ENCODE measurements around the gene LHFPL2. TPM values are rescaled to one million over a fixed set of nuclear protein-coding genes. Genes with fewer than 3 reads are reported as not detected.
A peak's percentile ranks its signal among the peaks of the same experiment; 100 is the strongest.

LHFPL2 gene
- total and polyA plus RNA-seq, 2 of the 4 experiments (the other 2 are of a cell fraction): 6.5 to 11.3 TPM

DNA sequence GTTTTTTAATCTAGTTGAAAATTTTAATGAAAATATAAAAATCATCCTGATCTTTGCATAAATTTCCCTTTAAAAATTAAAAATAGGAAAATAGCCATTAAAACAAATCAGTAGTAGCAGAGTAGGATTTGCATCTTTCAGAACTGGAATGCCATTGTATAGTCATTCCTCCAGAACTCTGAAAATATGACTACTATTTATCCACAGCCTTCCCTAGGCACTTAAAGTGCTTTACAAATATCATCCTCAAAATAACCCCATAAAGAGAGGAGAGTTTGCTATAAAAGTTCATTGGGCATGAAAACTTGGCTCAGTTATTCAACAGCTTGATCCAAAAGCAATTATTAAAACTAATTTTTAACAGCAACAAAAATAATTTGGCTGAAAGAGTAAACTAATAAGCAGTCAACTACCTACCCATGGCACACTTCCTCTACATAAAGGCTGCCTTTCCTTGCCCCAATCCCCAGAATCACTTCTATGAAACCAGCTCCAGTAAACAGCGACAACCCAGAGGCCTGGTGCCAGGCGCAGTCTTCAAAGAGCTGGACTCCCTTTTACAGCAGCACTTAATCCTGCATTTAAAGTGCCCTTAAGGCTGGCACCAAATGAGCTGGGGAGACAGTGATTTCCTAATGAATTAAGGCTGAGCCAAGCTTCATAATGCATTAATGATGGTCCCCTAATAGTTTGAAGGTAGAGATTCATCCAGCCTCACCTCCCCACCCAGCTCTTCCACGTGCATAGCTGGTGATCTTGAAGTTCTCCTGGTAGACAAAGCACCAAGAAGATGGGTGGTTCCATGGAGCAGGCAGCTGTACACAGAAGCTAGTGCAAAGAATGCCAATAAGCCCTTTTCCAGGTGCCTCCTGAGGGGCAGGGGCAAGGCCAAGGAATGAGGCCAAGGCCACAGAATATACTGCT, 36.1 kb downstream of the LHFPL2 start:
- H3K18ac ChIP-seq (ENCODE audit: low read depth, low read length): 0 out of 2 replicates have a peak overlapping the region, but pooled peaks have one; percentile 10
- no peak overlapping the region for H2AK9ac ChIP-seq (replicated peaks; ENCODE audit: low read depth, low read length, poor library complexity)
- peaks cover 19% of the 10 kb centered on the region for H3K9me1 ChIP-seq (ENCODE audit: insufficient read depth, low read length)
- no peak overlapping the region for H4K8ac ChIP-seq (ENCODE audit: low read depth in 2 of 2, low read length in 2 of 2)
- POLR2A ChIA-PET (ENCODE audit: unreplicated experiment): no interaction called here
- no peak overlapping the region for H3K4me3 ChIP-seq (ENCODE audit: insufficient read depth, low read depth, low read length)
- intact Hi-C loops (cut with micrococcal nuclease): no loop called here
- no peaks in the 10 kb centered on the region for H3K27me3 ChIP-seq (ENCODE audit: control insufficient read depth, insufficient read depth, low read length)
- H2BK15ac ChIP-seq (ENCODE audit: low read depth, low read length): no peak overlapping the region
- peaks cover 27 to 49% of the 10 kb centered on the region in 2 experiments for H3K79me1 ChIP-seq (ENCODE audit: low read depth in 1 of 2, low read length in 2 of 2)
- no peak overlapping the region; the same call in 1 of the 2 replicates for H3K4ac ChIP-seq (ENCODE audit: low read depth, low read length)
- TF ChIP-seq RFX5 (IDR thresholded peaks at IDR 0.05; ENCODE audit: low read depth, low read length) (no peak), RCOR1 (IDR thresholded peaks at IDR 0.05; ENCODE audit: insufficient replicate concordance, low read length) (no peak), MXI1 (IDR thresholded peaks at IDR 0.05; ENCODE audit: borderline replicate concordance, low read depth, low read length) (no peak), CEBPB (IDR thresholded peaks at IDR 0.05; ENCODE audit: low read depth, low read length) (no peak), MAFK (IDR thresholded peaks at IDR 0.05; ENCODE audit: low read depth, low read length) (no peak), POLR2A (IDR thresholded peaks at IDR 0.05; ENCODE audit: low read depth, low read length) (no peak), NFE2L2 (IDR thresholded peaks at IDR 0.05; ENCODE audit: low read depth, low read length) (no peak), FOS (IDR thresholded peaks at IDR 0.05; ENCODE audit: low read depth, low read length) (no peak), BHLHE40 (IDR thresholded peaks at IDR 0.05; ENCODE audit: low read depth, low read length) (no peak)
- TF ChIP-seq, protein P1, sequence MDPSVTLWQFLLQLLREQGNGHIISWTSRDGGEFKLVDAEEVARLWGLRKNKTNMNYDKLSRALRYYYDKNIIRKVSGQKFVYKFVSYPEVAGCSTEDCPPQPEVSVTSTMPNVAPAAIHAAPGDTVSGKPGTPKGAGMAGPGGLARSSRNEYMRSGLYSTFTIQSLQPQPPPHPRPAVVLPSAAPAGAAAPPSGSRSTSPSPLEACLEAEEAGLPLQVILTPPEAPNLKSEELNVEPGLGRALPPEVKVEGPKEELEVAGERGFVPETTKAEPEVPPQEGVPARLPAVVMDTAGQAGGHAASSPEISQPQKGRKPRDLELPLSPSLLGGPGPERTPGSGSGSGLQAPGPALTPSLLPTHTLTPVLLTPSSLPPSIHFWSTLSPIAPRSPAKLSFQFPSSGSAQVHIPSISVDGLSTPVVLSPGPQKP (IDR thresholded peaks at IDR 0.05; ENCODE audit: borderline replicate concordance, low read depth, low read length): no peak
- TF ChIP-seq, protein P2, sequence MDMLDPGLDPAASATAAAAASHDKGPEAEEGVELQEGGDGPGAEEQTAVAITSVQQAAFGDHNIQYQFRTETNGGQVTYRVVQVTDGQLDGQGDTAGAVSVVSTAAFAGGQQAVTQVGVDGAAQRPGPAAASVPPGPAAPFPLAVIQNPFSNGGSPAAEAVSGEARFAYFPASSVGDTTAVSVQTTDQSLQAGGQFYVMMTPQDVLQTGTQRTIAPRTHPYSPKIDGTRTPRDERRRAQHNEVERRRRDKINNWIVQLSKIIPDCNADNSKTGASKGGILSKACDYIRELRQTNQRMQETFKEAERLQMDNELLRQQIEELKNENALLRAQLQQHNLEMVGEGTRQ (IDR thresholded peaks at IDR 0.05; ENCODE audit: low read depth, low read length): no peak
- no peak overlapping the region for H2AFZ ChIP-seq (replicated peaks; ENCODE audit: low read length, poor library complexity)
- CTCF ChIA-PET: no interaction called here
- H2BK120ac ChIP-seq (ENCODE audit: low read depth, low read length): no peak overlapping the region
- no CpG with 5 or more reads among the region's 3 CpGs for WGBS, 2 experiments (ENCODE audit: extremely low coverage in 2 of 2, insufficient read length in 1 of 2)
- H2BK20ac ChIP-seq (ENCODE audit: low read depth, low read length): no peak overlapping the region
- H3K56ac ChIP-seq (ENCODE audit: extremely low read depth, insufficient read depth, low read length): no peak overlapping the region
- H3K4me1 ChIP-seq (ENCODE audit: control insufficient read depth, insufficient read depth, low read length): peaks cover 21% of the 10 kb centered on the region
- no peak overlapping the region for H2BK5ac ChIP-seq (ENCODE audit: low read depth, low read length, poor library complexity, severe bottlenecking)
- H3K36me3 ChIP-seq (ENCODE audit: control insufficient read depth, insufficient read depth, low read length): peaks cover 12% of the 10 kb centered on the region; the same call in 1 of the 2 replicates
- H3K23ac ChIP-seq (ENCODE audit: low read depth, low read length): no peak overlapping the region
- H4K5ac ChIP-seq (ENCODE audit: low read depth, low read length): no peak overlapping the region
- no peak overlapping the region for H3K14ac ChIP-seq (replicated peaks; ENCODE audit: low read depth, low read length)
- dilution Hi-C loops (cut with HindIII; ENCODE audit: low sequenced_read_pairs, unreplicated experiment): no loop called here
- DNase-seq (no peak), ATAC-seq (ENCODE audit: low read depth) (no peak)
- no peak overlapping the region for H2AK5ac ChIP-seq (ENCODE audit: low read depth, low read length)
- no peak overlapping the region for H3K27ac ChIP-seq (ENCODE audit: insufficient read depth, low read length)
- H3K9me3 ChIP-seq (ENCODE audit: control insufficient read depth, insufficient read depth, low read length): no peaks in the 10 kb centered on the region
- H3K4me2 ChIP-seq (ENCODE audit: low read depth, low read length): no peak overlapping the region
- H3K9ac ChIP-seq (ENCODE audit: low read depth, low read length): no peak overlapping the region
- peaks cover 16% of the 10 kb centered on the region; the same call in 1 of the 2 replicates for H4K20me1 ChIP-seq (ENCODE audit: insufficient read depth, low read length)
- no peak overlapping the region for H4K91ac ChIP-seq (ENCODE audit: insufficient read depth, low read depth, low read length)
- no TSS peak for BruUV-seq (replicated peaks)
- in situ Hi-C loops (cut with MboI; ENCODE audit: low sequenced_read_pairs): no loop called here

Measured in IMR-90 (cell line).